C1 segment of cervical spinal cord (tissue), 14 donors: Measurements from ENCODE around the gene KIRREL2.

Experiments
- DNase-seq, 14 donors: peaks; one replicate each; lab custom pipeline; 2025; lab: John Stamatoyannopoulos, UW

The KIRREL2 gene

DNA sequence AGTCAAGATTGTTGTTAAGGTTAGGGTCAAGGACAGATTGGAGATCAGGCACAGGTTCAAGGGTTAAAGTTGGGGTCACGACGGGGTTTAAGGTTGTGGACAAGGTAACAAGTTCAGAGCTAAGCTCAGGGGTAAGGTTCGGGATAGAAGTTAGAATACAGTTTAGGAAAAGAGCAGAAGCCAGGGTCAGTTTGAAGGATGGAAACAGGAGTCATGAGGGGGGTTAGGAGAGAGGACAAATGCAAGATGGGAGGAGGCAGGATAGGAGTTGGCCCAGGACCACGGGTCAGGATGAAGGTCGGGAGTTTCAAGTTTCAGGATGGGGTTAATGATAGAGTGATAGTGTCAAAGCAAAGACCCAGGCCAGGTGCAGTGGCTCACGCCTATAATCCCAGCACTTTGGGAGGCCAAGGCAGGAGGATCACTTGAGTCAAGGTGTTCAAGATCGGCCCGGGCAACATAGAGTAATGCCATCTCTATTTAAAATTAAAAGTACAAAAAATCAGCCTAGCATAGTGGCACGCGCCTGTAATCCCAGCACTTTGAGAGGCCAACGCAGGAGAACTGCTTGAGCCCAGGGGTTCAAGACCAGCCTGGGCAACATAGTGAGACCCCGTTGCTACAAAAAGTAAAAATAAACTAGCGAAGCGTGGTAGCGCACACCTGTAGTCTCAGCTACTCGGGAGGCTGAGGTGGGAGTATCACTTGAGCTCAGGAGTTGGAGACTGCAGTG, 12.1 kb upstream of the KIRREL2 start:
- no peak for DNase-seq

DNA sequence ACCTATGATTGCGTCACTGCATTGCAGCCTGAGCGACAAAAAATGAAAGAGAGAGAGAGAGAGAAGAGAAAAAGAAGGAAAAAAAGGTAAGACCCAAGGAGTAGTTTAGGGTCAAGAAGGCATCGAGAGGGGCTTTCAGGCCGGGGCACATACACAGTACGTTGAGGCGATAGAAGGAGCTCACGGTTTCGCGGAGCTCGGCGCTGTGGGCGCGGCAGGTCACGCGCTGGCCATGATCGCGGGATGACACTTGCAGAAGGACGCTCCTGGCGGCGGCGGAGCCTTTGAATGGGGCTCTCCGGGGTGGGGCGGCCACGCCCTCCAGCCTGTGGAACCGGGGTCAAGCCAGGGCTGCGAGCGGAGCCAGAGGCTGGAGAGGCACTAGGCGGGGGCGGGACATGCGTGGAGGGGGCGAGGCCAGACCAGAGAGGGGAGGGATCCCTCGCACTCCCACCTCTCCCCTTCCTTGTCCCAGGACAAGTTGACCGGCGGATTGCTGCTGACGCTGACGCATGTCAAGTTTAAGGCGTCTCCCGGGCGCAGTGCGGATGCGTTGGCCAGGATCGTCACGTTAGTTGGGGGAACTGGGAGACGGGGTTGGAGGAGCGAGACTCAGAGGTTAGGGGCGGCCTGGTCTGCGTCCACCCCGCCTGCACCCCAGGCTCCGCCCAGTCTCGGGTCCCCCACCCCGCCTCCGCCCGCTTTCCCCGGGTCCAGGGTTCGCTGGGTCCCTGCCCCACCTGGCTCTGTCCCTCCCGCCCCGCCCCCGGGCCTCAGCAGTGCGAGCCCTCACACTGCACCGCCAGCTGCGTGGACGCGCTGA, 11.3 kb upstream of the KIRREL2 start:
- DNase-seq, result no peak

DNA sequence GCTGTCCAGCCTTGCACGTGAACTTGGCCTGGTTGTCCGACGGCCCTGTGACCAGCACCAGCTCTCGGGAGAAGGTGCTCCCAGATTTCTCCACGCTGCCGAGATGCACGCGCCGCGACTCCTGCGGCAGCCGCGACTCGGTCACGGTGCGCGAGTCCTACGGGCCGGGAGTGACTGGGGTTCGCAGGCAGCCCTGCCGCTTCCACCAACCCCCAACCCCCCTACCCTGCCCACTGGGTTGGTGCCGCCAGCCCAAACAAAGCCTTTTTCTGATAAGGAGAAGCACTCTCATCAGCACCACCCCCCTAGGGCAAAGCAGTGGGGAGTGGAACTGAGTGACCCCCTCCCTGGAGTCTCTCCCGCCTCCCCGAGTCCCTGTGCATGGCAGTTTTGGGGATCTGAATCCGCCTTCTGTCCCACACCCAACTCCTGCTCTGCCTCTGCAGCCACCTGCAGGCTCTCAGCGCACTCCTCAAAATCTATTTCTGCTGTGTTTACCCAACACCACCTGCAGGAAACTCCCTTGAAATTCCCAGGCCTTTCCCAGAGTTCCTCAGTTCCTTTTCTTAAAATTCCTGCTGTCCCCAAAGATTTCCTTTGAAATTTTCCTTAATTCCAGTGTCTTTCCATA, 10.6 kb upstream of the KIRREL2 start:
- no peak for DNase-seq

DNA sequence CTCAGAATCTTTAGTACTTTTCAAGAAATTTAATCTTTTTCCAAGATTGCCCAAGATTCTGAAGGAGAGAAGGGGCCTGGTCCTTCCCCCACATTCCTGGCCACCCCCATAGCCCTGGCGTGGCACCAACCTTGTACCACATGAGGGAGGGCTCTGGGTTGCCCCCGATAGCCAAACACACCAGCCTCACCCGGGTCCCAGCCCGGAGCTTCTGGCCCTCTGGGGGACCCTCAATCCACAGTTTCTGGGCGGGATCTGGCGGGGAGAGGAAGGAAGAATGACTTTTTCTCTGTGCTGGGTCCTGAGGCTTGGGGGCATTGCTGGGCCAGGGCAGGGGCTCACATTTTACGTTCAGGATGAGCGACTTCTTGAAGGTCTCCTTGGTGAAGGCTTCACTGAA, 8.8 kb upstream of the KIRREL2 start:
- DNase-seq, result no peak

DNA sequence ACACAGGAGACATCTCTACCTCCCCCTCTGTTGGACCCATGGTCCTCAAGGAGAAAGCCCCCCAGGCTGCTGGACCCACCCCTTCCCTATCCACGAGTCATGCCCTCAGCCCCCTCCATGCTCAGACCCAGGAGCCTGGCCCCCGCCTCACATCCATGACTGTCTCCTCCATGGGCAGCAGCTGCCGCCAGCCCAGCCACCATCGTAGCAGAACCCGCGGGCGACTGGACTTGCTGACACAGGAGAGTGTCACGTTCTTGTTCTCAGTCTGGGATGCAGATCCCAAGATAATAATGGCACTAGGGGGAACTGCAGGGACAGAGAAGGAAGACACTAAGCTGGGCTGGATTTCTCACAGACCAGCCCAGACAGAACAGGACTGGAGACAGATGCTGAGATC, 8.2 kb upstream of the KIRREL2 start:
- DNase-seq, result no peak

DNA sequence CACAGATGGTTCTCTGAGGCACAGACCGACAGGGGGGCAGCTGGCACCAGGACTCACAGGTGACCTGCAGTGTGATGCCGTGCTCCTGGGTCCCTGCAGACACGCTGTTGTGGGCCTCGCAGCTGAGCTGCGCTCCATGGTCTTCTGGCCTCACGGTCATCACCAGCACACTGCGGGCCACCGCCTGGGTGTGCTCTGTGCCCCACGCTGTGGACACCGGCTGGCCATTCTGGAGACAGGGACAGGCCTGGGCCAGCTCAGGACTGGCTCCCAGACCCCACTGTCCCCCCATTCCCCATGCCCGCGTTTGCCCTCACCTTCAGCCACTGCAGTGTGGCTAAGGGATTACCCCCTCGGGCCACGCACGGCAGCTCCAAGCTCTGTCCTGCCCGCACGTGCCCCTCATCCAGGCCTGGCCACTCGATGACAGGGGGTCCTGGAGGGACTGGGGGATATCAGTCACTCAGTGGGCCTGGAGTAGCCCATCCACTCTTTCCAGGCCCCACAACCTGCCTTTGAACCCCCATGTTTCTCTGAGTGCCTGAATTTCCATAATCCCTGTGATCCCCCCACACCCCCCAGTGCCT, 7.7 kb upstream of the KIRREL2 start:
- no peak for DNase-seq

DNA sequence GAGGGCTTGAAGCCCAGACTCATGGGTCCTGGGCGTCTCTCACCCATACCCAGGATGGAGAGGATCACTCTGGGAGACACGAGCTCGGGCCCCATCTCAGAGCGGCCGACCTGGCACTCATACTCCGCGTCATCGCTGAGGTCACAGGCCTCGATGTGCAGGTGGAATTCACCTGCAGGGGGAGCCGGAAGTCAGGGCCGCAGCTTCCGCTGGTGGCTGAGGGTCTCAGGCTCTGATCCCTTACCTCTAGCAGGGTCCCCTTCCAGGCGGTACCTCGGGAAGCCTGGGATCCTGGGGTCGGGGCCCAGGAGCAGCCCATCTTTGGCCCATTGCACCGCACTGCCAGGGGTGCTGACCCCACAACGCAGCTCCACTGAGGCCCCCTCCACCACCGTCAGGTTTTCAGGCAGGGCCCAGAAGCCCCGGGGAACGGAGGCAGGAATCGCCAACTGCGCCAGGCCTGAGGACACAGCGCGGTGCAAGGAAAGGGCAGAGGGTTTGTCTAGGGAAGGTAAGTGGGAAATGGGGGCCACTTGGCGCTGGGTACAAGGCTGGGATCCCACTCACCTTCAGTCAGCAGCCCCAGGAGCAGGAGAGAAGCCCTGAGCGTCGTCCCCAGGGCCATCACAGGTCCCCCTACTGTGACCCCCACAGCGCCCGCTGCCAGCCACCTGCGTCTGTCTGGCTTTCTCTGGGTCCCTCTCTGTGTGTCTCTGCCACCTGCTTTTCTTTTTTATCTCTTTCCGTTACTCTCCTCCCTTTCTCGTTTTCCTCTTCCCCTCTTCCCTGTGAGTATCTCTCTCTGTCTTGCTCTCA, 5.3 kb upstream of the KIRREL2 start:
- DNase-seq, result no peak

DNA sequence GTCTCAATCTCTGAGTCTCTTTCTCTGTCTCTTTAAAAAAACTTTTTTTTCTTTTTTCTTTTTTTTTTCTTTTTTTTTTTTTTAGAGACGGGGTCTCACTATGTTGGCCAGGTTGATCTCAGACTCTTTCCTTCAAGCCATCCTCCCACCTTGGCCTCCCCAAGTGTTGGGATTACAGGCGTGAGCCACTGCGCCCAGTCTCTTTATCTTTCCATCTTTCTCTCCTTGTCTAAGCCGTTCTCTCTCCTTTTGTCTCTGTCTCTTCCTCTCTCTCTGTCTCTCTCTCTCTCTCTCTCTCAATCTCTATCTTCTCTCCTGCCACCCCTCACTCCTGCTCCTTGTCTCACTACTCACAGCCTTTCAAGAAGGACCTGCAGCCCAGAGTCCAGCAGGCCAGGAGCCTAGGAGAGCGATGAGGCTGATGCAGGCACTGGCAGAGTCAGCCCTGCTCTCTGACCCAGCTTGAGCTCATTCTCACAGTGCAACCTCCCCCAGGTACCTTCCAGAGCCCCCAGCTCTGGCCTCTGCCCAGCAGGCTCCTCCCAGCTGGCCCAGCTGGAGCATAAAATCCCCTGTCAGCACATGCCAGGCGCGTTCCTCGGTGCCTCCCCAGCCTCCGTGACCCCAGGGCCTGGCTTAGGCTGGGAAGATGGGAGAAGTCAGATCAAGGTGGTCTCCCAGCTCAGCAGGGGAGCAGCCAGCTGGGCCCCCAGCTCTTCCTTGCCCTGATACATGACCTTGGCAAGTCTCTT, 4.5 kb upstream of the KIRREL2 start, which contains the start of gene NPHS1:
TSS of gene NPHS1 (minus strand) at position 476 of the 752 bp plus-strand sequence. CDS start 667 bp downstream, outside the sequence.
- DNase-seq, result no peak

DNA sequence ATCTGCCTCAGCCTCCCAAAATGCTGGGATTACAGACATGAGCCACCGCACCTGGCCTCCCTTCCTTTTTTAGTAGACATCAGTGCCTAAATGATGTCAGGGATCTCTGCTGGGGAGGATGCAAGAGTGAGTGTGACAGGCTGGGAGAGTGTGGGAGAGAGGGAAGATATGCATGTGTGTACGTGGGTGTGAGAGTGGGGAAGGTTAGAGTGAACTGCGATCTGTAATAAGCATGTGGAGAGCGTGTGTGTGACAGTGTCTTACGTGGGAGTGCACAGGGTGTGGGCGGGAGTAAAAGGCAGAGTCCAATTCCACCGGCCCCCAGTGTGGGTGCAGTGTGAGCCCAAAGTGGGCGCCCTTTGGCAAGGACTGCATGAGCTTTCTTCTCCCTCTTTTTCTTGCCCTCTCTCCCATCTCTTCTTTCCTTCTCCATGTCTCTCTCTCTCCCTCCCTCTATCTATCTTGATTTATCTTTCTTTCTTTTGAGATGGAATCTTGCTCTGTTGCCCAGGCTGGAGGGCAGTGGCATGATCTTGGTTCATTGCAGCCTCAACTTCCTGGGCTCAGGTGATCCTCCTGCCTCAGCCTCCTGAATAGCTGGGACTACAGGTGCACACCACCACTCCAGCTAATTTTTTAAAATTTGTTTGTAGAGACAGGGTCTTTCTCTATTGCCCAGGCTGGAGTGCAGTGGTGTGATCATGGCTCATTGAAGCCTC, 3.5 kb upstream of the KIRREL2 start:
- DNase-seq, result no peak

DNA sequence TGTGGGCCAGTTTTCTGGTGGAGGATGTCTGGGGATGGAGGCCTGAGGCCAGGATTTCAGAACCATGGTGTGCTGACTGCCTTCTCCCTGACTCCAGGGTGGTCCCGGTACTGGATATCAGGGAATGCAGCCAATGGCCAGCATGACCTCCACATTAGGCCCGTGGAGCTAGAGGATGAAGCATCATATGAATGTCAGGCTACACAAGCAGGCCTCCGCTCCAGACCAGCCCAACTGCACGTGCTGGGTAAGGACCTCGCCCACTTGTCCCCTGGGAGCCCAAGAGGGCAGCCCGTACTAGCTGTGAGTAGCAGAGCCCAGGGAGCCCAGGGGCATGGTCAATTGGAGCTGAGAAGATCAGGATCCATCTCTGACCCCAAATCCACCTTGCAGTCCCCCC, 1.6 kb downstream of the KIRREL2 start:
- DNase-seq, result no peak

DNA sequence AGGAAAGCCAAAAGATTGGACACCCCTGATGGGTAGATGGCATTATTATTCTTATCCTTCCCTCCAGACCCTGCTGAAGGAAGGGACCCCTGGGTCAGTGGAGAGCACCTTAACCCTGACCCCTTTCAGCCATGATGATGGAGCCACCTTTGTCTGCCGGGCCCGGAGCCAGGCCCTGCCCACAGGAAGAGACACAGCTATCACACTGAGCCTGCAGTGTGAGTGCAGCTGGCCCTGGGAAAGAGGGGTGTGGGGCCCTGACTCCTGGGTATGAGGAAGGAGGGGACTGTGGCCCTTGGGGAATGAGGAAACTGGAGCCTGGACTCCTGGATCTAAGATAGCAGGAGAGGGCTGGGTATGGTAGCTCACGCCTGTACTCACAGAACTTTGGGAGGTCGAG, 2.7 kb downstream of the KIRREL2 start:
- DNase-seq, result no peak

DNA sequence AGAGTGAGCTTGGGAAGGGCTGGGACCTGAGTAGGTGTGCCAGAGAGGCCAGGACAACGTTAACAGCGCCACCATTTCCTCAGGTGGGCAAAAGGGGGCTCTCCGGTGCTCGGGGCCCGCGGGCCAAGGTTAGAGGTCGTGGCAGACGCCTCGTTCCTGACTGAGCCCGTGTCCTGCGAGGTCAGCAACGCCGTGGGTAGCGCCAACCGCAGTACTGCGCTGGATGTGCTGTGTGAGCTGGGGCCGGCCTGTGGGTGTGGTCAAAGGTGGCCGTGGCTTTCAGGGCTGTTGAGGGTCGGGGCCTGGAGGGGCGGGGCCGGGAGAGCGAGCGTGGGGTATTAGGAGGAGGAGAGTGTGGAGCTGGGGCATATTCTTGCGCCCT, 3.7 kb downstream of the KIRREL2 start:
- DNase-seq, result no peak

DNA sequence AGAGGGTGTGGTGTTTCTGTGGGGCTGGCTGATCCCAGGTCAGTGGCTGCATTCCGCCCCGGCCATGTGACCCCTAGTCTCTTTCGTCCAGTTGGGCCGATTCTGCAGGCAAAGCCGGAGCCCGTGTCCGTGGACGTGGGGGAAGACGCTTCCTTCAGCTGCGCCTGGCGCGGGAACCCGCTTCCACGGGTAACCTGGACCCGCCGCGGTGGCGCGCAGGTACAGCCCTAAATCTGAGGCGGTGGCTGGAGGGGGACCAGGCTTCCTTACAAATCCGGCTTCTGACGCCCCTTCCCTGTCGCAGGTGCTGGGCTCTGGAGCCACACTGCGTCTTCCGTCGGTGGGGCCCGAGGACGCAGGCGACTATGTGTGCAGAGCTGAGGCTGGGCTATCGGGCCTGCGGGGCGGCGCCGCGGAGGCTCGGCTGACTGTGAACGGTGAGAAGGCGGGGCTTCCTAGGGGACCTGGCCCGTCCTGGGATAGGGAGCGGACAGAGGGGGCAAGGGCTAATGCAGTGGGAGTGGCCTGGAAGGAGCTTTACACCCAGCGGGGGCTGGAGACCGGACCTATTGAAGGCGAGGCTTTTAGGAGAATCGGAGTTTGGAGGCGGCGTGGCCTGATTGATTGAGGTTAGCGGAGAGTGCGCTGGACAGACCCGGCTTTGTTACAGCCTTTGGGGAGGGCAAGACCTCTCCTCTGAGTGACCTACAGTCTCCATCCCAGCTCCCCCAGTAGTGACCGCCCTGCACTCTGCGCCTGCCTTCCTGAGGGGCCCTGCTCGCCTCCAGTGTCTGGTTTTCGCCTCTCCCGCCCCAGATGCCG, 4.3 kb downstream of the KIRREL2 start:
- DNase-seq, result no peak

DNA sequence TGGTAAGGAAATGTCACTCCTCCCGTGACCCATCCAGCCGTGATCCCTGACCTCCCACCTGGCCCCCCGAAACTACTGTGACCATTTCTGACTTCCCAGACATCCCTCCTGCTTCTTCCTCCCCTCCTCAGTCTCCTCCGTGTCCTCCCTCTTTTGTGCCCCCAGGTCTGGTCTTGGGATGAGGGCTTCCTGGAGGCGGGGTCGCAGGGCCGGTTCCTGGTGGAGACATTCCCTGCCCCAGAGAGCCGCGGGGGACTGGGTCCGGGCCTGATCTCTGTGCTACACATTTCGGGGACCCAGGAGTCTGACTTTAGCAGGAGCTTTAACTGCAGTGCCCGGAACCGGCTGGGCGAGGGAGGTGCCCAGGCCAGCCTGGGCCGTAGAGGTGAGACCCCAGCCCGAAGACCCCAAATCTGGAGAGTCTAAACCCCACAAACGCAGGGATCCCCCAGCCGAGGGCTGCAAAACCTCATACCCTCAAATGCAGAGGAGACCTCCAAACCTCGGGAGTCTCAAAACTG, 5.0 kb downstream of the KIRREL2 start:
- no peak for DNase-seq

DNA sequence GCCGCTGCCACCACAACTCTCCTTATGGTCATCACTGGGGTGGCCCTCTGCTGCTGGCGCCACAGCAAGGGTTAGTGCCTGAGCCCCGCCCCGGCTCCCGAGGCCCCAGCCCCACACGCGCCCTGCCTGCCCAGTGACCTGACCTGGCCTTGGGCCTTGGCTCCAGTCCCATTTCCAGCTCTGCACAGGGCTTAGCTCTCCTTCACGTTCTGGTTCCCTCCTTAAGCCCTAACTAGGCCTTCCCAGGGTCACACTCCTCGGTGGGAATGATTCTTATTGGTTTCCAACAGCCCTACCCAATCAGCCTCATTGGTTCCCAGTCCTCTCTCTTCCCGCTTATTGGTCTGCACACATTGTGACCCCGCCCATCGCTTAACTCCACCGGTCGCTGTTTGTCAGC, 5.8 kb downstream of the KIRREL2 start:
- DNase-seq, result no peak

DNA sequence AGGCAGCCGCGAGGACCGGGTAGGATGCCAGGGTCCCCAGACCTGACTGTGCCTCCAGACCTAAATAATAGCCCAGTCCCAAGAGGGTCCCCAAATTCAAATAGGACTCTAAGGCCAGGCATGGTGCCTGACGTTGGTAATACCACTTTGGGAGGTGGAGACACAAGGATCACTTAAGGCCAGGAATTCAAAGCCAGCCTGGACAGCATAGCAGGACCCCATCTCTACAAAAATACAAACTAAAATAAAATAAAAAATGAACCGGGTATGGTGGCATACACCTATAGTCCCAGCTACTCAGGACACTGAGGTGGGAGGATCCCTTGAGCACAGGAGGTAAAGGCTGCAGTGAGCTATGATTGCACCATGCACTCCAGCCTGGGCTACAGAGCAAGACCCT, 6.3 kb downstream of the KIRREL2 start:
- DNase-seq, result no peak

DNA sequence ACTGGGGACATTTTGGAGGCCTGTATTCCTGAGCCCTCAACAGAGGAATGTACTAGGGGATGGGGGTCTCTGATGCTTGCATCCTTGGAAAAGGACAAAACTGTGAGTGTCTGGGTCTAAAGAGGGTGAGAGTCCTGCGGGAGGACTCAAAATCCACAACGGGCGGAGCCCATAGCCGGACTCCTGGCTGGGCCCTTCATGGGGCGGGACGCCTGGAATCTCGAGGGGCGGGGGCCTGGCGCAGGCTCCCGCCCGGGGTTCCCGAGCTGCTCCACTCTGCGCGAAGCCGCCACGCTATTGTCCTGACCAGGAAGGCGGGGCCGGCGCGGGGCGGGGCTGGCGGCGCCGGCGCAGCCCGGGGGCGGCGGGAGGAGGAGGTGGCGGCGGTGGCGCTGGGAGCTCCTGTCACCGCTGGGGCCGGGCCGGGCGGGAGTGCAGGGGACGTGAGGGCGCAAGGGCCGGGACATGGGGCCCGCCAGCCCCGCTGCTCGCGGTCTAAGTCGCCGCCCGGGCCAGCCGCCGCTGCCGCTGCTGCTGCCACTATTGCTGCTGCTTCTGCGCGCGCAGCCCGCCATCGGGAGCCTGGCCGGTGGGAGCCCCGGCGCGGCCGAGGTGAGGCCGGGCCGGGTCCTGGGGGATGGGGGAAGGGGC, 11.6 kb downstream of the KIRREL2 start, which contains the start of gene APLP1:
TSS of gene APLP1 (plus strand) at position 403 of the 651 bp plus-strand sequence. CDS start at position 466, 63 bp downstream.
- DNase-seq, result peak in 13 of 14 donors; percentile 46 to 90 (median 76)

DNA sequence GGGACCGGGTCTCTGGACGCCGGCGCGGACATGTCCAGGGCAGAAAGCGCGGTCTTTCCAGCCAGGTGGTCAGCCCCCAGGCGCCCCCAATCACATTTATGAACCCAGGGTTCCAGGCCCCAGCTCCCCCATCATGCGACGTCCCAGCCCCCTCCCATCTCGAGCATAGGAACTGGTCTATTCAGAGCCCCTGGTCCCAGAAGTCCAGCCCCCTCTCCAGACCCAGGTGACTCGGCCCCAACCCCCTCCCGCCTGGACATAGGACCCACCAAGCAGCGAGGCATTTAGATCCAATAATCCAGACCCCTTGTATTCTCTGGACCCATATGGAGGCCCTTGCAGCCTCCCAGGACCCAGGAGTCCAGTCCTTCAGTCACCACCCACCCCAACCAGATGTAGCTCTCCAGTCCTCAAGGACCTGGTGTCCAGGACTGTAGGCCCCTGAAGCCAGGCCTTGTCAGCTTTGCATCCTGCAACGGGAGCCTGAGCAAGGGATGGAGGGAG, 12.2 kb downstream of the KIRREL2 start:
- DNase-seq, result no peak
